HepG2 (cell line): ENCODE measurements around the gene DPP8.

Experiments
- ARHGAP35 ChIP-seq: sonication (generic); formaldehyde crosslinking; IDR thresholded peaks from 2 replicates; pipeline ENCODE4 v1.9.0; 2022; ENCODE audit warnings: mild to moderate bottlenecking, inconsistent platforms, moderate library complexity, missing genetic modification reagents, borderline replicate concordance
- ATF7 ChIP-seq, 2 experiments: fragments of 450-650 bp in 1 of 2; sonication (generic) in 1 of 2; formaldehyde crosslinking in 1 of 2; IDR thresholded peaks; 2 replicates each; pipeline versions ENCODE4 v1.4.0 to v1.6.1; 2016 to 2020; ENCODE audit warnings: antibody characterized with exemption in 1 of 2, mild to moderate bottlenecking in 1 of 2, missing genetic modification reagents in 1 of 2
- GLMP ChIP-seq: sonication (generic); formaldehyde crosslinking; IDR thresholded peaks from 2 replicates; pipeline ENCODE4 v1.9.0; 2021; ENCODE audit warnings: missing genetic modification reagents, mild to moderate bottlenecking, borderline replicate concordance
- IRF9 ChIP-seq: sonication (generic); formaldehyde crosslinking; IDR thresholded peaks from 2 replicates; pipeline ENCODE4 v1.8.0; 2022; ENCODE audit warnings: missing genetic modification reagents, mild to moderate bottlenecking, borderline replicate concordance
- LRRFIP1 ChIP-seq: sonication (generic); formaldehyde crosslinking; conservative IDR thresholded peaks from 2 replicates; pipeline ENCODE4 v1.4.0; 2020; ENCODE audit warnings: missing genetic modification reagents
- MXI1 ChIP-seq: IDR thresholded peaks from 3 replicates; pipeline ENCODE4 v1.6.1; 2012; ENCODE audit warnings: low read depth, low read length, inconsistent platforms, borderline replicate concordance
- NR2C2 ChIP-seq: sonication (generic); formaldehyde crosslinking; IDR thresholded peaks from 2 replicates; pipeline ENCODE4 v1.4.0; 2020; ENCODE audit warnings: missing genetic modification reagents, mild to moderate bottlenecking, moderate library complexity, borderline replicate concordance
- POLR2A ChIP-seq, 2 experiments: IDR thresholded peaks; 2 replicates each; pipeline ENCODE4 v1.6.1; 2011; ENCODE audit warnings: low read depth in 2 of 2, low read length in 2 of 2, mild to moderate bottlenecking in 1 of 2, moderate library complexity in 1 of 2; ENCODE audit not compliant: insufficient read depth in 1 of 2
- SP1 ChIP-seq, 2 experiments: fragments of 450-650 bp in 1 of 2; sonication (generic) in 1 of 2; formaldehyde crosslinking in 1 of 2; IDR thresholded peaks; 2 replicates each; pipeline versions ENCODE4 v1.4.0 to v1.6.1; 2016 to 2020; ENCODE audit warnings: missing genetic modification reagents in 1 of 2
- TAF1 ChIP-seq: sonication (generic); formaldehyde crosslinking; IDR thresholded peaks from 2 replicates; pipeline ENCODE4 v1.4.0; 2020; ENCODE audit warnings: missing genetic modification reagents
- U2AF2 ChIP-seq: fragments of 200-400 bp; formaldehyde crosslinking; IDR thresholded peaks from 2 replicates; pipeline ENCODE4 v1.6.1; 2017; ENCODE audit warnings: low read depth, mild to moderate bottlenecking, low read length
- ZNF317 ChIP-seq: sonication (generic); formaldehyde crosslinking; IDR thresholded peaks from 2 replicates; pipeline ENCODE4 v1.5.0; 2020; ENCODE audit warnings: mild to moderate bottlenecking, missing genetic modification reagents

- TF ChIP-seq LRRFIP1 (CRISPR knock-in tag): no peak
- no peak for TF ChIP-seq ARHGAP35
- no peak for TF ChIP-seq ZNF317 (CRISPR knock-in tag)
- TF ChIP-seq NR2C2 (CRISPR knock-in tag): no peak
- no peak for TF ChIP-seq U2AF2
- no peak for TF ChIP-seq TAF1 (CRISPR knock-in tag)
- no peak for TF ChIP-seq SP1 (IDR thresholded peaks at IDR 0.05)
- TF ChIP-seq SP1 (CRISPR knock-in tag; IDR thresholded peaks at IDR 0.05): no peak
- TF ChIP-seq GLMP (CRISPR knock-in tag): no peak
- TF ChIP-seq IRF9 (CRISPR knock-in tag): no peak
- no peak for TF ChIP-seq POLR2A (IDR thresholded peaks at IDR 0.05; ENCODE audit: insufficient read depth in 1 of 2, low read depth in 2 of 2, low read length in 2 of 2)
- TF ChIP-seq MXI1: no peak
- no peak for TF ChIP-seq ATF7 (IDR thresholded peaks at IDR 0.05)
- no peak for TF ChIP-seq ATF7 (CRISPR knock-in tag; IDR thresholded peaks at IDR 0.05)
Measured at GRCh38 chr15:65525622-65526021, 8.1 kb upstream of the DPP8 start.
